A204.1 (cell line): Measurements from ENCODE around the gene TRMT10B.
A peak's percentile ranks its signal among the peaks of the same experiment; 100 is the strongest.

Experiments used
- FAIRE-seq: peaks from 2 replicates; lab custom pipeline; 2012; peaks lifted over from hg19 to GRCh38; lab: Jason Lieb, UNC

TRMT10B gene

GRCh38 chr9:37753489-37754190, at the start of gene TRMT10B:
Gene TRMT10B, plus strand, starts transcription at chr9:37753805. Its CDS starts 8,127 bp downstream, at chr9:37761932.
- no peak for FAIRE-seq

DNA sequence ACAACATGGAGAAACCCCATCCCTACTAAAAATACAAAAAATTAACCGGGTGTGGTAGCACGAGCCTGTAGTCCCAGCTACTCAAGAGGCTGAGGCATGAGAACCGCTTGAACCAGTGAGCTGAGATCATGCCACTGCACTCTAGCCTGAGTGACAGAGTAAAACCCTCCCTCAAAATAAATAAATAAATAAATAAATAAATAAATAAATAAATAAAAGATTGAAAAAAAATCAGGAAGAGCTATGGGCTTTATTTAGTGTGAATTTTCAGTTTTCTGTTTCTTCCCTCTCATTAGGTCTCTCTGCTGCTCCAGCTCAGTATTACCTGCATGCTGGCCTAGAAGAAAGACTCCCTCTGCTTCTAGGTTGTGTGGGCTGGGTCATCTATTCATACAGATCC, 47.8 kb upstream of the TRMT10B start:
- no peak for FAIRE-seq

DNA sequence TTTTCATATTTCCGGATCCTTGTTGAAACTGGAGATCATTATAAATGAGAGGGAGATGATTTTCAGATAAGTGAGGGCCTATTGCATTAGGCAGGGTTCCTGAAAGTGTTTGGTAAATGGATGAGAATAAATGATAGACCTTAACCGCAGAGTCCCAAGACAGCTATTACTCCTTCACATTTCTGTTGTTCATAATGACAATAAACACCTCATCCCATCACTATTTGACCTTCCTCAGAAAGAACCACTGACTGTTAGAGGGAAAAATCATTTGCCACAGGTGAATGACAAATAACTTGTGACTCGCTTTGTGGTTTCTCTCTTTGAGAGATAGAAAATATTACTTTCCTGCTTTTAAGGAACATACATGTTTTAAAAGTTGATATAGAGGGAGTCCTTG, 47.3 kb upstream of the TRMT10B start:
- FAIRE-seq: no peak

- FAIRE-seq: no peak
These were observed 45.9 kb upstream of the TRMT10B start for GRCh38 chr9:37707748-37708147.

- FAIRE-seq: no peak
These were observed 43.6 kb upstream of the TRMT10B start for GRCh38 chr9:37710046-37710445.

DNA sequence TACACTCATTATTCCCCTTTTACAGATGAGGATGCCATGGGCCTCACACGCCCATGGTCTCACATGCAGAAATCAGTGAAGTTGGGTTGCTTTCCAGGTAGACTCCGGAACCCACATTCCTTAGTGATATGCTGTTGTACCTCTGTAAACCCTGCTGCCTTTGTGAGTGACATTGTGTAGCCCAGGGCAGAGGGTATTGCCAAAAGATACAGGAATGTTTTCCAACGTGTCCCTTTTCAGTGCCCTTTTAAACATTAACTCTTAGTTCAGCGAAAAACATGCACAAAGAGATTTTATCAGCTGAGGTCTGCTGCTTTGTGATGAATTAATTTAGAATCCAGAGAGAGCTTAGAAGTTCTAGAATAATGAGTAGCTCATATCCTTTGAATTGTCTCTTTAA, 38.3 kb upstream of the TRMT10B start:
- no peak for FAIRE-seq

- FAIRE-seq: no peak
These were observed 37.6 kb upstream of the TRMT10B start for GRCh38 chr9:37715991-37716505.

DNA sequence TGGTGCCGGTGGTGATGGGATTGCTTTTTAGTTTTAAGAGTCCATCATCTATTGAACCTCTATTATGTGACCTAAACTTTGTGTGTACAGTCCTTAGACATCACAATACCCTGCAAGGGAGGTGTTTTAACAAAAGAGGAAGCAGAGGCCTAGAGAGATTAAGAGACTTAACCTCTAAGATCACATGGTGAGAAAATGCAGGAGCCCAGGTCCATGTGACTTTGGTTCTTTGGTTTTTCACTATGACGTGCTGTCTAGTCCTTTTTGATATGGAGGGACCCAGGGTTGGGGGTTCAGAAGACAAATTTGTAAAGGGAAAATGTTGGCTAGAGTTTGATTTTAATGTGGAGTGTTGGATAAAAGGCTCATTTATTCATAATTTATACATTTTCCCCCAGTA, 34.1 kb upstream of the TRMT10B start:
- FAIRE-seq: no peak

GRCh38 chr9:37727013-37727412, 26.6 kb upstream of the TRMT10B start:
- FAIRE-seq: no peak

GRCh38 chr9:37729499-37729898, 24.1 kb upstream of the TRMT10B start:
- no peak for FAIRE-seq

DNA sequence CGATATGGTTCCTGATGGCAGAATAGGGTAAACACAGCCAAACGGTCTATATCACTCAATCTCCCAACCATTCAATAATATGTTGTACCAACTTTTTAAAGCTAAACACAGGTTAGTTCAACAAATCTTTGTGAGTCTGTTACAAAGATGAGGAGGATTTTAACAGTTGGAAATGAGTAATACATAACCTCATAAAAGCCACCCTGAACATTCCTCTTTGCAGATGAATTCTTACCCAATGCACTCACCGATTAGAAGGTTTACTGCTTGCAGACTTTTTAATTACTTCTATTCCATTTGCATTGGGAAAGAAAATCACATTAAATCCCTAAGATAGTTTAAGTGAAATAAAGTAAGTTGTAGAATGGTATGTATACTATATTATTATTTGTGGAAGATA, 23.3 kb upstream of the TRMT10B start:
- no peak for FAIRE-seq

- no peak for FAIRE-seq
These were observed 22.8 kb upstream of the TRMT10B start for GRCh38 chr9:37730839-37731238.

- no peak for FAIRE-seq
These were observed 21.4 kb upstream of the TRMT10B start for GRCh38 chr9:37732086-37732741.

DNA sequence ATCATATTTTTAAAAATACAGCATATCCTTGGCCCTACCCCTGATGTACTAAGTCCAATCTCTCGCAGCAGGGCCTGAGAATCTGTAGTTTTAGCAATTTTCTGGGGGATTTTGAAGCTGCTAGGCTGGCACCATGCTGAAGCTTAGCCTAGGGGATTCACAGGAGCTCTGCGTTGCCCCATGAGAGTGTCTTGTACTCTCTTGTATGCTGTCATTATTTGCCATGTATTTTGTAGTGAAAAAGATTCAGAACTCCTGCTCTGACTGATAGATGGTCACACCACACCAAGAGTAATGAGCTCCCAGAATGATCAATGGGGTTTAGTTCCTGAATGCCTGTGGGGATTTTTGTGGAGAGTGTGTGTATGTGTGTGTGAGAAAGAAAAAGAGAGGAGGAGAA, 20.7 kb upstream of the TRMT10B start:
- FAIRE-seq: no peak

DNA sequence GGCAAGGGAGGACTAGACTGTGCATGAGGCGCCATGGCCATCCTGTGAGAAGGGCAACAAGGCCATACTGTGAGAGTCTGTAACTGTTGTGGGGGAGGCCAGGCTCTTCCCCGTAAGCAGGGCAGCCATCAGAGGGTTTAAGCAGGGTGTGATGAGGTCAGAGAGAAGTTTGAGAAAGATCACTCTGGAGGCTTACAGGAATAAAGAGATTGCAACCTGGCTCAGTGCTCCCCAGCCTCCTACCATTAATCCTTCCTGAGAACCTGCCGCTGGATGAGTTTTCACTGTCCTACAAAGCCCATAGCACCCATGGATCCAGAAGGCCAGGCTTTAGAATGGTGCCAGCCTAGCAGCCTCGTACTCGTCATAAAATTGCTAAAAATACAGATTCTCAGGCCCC, 14.4 kb upstream of the TRMT10B start:
- no peak for FAIRE-seq

GRCh38 chr9:37740128-37740527, 13.5 kb upstream of the TRMT10B start:
- FAIRE-seq: no peak

DNA sequence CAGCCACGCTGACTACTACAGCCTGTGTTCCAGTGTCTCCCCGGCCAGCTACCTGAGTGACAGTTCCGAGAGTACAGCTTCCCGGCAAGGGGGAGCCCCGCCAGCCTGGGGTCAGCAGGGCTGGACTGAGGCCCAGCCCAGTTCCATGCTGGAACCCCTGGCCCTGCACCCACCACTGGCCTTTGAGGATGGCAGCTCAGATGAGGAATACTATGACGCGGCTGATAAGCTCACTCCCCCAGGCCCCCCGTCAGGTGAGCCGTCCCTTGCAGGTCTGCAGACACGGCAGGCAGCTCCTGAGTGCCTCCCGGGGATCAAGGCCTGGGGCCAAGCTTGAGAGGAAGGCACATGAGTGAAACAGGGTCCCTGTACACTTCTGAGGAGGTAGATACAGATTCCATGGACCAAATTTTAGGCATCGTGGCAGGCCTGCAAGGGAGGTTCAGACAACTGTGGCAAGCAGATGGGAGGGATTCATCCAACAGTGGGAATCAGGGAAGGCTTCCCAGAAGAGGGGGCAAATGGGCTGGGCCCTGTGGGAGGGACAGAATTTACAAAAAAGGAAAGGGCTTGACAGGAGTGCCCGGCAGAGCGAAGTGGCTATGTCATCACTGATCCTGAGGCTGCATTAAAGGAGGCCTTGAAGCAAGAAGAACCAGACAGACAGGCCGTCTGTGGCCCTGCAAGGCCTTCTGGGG, 12.8 kb upstream of the TRMT10B start:
- FAIRE-seq: no peak

GRCh38 chr9:37745970-37746369, 7.6 kb upstream of the TRMT10B start:
- no peak for FAIRE-seq

DNA sequence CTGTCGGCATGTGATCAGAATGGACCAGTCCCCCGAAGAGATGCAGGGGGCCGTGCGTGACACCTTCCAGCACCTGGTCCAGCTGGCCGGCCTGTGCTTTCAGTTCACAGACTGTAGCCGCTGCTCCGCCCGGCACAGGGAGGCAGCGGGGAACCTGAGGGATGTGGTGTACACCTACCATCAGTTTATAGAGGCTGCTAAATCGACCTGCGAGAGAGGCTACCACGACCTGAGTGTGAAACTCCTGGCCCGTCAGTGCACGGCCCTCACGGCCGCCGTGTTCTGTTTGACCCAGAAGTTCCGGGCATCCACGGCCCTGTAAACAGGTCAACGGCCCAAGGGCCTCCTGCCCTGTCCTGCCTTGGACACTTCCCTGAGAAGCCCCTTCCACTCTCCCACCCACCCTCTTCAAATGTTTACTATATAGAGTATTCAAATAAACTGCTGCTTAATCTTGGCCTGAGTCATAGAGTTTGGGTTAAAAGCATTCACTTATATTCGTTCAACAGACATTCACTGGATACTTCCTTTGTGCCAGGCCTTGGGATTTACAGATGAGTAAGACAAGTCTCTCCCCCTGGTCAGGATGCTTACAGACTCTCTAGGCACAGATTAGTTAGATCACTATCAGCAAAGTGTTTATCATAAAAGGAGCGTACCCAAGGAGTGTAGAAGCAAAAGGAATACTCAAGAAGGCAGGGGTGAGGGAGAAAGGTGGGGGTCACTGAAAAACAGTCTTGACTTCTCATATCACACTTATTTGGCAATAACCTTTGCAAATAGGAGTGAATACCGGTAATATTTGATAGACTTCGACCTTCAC, 6.9 kb upstream of the TRMT10B start:
- no peak for FAIRE-seq

GRCh38 chr9:37747271-37747753, 6.3 kb upstream of the TRMT10B start:
- peak; percentile 85 for FAIRE-seq

DNA sequence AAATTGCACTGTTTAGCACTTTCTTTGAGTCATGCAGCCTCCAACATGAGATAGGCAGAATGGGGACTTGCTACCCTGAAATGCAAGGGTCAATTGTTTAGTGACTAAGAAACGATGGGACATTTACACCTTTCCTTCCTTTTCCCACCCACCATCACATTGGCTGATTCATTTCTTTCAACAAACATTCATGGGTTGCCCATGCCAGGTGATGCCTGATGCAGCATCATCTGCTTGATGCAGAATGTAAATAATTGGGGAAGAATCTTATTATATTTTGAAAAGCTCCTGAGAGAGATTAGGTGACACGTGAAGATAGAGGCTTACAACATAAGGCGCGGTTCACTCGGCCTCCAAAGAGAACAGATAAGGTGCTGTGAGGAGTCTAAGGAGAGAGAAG, 4.5 kb upstream of the TRMT10B start:
- no peak for FAIRE-seq

DNA sequence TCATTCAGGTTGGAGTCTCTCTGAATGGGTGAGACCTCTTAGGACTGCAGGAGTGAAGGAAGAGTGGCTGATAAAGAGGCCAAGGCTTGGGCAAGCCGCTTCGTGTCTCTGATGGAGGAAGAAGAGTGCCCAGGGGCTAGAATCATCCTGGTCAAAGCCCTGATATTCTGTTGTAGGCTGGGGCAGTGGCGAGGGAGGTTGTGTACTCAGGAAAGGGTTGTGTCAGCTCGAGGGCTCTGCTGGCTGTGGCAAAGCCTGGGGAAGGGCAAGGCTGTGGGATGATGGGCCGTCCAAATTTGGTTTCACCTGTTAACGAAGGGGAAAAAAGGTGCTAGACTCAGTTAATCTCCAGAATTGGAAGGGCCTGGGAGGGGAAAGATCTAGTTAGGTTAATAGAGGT, 2.4 kb upstream of the TRMT10B start:
- FAIRE-seq: no peak
